HG03039 (cell line): Measurements from ENCODE around the gene MAGI2.

Experiments
- ATAC-seq: cut with Tn5 transposase; IDR thresholded peaks from one replicate; pipeline ENCODE4 v1.9.1; 2021; ENCODE audit warnings: mild to moderate bottlenecking, moderate library complexity; ENCODE audit not compliant: unreplicated experiment

The MAGI2 gene

DNA sequence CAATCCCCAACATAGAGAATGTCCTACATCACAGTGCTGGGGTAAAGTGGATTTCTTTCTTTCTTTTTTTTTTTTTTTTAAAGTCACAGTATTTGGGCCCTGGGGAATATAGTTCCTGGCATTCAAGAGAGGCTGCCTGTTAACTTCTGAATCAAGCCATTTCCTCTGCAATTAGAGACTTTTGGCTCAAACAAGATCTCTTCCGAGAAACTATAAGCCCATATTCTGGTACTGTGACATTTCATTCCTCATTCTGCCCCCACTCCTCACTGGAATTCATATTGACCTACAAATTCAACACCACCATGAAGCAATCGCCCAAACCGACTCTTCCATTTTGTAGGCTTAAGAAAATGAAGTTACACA lies 1467.5 kb downstream of the MAGI2 start:
- ATAC-seq: no peak

DNA sequence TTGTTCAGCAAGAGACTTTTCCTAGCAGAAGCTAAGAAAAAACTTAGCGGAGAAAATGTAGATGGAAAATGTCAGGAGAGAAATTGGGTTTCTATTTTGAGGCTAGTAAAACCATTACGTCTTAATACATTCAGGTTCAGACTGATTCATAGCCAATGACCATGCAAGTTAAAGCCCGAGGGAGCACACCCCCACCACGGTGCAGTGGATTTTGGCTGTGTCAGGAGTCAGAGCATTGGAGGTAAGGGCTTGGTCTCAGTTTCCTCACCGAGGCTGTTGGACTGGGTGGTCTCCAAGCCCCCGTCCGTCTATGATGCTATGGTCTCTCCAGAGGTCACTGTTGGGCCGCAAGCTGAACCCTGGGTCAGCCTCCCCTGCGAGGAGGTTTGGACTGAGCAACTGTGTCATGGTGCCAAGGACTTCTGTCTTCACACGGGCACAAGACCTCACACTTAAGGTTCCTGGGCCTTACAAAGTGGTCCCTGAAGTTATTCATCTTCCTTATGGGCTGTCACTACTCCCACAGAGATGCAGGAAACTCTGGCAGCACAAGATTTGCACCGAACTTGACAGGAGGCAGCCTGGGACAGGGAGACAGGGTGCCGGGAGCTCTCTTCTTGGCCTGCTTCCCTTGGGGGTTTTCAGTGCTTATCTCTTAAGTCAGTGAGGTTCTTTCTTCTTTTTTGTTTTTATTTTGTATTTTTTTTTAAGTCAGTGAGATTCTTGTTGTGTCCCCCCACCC lies 1468.1 kb downstream of the MAGI2 start:
- no peak for ATAC-seq

DNA sequence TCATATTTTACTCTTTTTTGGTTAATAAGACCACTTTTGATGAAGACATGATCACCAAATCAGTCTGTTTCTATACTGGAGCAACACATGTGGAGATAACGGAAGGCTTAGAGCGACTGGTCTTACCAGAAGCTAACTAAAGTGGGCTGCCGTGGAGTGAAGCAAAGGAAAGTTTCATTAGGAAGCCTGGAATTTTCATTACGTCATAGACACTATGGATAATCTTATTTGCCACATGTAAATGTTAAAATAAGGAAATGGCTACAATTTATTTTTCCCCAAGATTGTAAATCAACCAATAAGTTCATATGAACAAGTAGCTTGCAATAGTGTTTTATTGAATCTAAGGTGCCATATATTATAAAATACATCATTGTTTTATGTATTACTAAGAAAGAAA lies 1469.5 kb downstream of the MAGI2 start:
- ATAC-seq: no peak

DNA sequence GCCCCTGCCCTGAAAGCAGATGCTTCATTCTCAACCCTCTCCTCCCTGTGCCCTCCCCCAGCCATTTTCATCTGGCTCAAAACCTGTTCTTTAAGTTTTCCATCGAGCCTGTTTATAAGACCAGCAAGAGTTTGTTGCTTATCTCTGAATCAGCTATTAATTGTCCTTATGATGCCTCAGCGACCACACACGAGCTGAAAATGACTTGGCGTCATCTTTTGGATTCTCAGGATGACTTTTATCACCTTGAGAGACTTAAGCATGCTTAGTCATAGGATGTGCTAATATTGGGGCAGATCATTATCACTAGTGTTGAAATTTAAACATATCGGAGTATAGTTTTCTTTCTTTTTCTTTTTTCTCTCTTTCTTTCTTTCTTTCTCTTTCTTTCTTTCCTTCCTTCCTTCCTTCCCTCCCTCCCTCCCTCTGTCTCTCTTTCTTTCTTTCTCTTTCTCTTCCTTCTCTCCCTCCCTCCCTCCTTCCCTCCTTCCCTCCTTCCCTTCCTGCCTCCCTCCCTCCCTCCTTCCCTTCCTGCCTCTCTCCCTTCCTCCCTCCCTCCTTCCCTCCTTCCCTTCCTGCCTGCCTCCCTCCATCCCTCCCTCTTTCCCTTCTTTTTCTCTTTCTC lies 1470.4 kb downstream of the MAGI2 start:
- peak; percentile 54 for ATAC-seq

DNA sequence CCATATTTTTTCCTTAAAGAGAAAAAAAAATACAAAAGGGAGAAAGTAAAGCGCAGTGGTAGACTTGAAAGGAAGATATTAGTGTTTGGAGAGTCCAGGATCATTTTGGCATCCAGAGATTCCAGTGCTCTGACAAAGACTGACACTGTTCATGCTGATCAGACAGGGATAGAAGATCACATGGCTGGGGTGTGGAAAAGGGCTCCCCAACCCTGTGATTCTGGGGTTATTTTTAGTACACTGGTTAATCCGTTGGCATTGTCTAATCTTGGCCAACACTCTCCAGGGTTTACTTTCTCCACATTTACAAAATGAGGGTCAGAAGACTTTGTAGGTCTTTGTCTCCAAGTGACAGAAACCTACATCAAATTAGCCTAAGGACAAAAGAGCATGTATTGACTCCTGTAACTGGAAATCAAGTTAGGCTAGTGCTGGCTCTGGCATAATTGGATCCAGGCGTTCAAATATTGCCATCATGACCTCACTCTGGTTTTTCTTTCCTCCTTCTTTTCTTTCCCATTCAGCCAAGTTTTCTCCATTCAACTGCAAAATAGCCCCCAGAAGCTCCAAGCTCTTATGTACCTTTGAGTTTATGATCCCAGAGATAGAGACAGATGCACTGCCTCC lies 1473.3 kb downstream of the MAGI2 start:
- ATAC-seq: no peak

DNA sequence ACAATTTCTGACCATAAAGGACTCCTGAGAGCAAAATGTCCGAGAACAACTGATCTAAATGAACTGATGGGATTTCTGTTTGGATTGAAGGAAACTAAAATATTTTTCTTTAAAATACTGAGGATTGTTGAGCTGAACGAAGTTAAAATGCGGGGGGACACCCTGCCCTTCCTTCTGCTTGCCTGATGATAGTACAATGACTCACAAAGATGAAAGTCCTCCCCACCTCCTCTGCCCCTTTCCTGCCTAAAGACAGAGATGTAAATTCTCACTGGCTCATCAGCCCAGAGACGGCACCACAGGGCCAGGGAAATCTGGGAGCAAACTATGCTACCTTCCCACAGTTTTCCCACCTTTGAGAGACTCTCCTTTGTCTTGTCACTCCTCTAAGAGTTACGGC lies 1474.2 kb downstream of the MAGI2 start:
- no peak for ATAC-seq

DNA sequence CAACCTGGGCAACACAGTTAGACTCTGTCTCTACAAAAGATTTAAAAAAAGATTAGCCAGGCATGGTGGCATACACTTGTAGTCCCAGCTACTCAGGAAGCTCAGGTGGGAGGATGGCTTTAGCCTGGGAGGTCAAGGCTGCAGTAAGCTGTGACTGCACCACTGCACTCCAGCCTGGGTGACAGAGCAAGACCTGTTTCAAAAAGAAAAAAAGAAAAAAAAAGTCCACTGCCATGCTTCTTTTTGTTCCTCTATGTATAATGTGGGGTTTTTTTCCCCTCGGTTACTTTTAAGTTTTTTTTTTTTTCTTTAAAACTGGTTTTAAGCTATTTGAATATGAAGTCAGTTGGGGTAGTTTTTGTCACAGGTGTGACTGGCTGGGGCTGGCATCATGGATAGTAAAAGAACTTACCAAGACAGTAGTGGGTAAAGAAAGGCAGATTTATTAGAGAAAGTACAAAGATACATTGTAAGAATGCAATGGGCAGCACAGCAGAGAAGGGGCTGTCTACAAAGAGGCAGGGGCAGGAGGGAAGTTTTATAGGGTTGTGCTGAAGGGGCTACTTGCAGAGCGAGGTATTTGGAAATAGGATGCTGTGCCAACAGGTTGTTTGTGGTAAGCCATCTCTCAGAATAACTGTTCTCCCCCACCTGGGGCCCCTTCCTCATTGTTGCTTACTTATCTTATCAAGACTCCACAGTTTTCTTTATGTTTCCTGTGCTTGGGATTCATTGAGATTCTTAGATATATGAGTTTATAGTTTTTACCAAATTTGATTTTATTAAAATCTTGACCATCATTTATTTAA lies 1477.6 kb downstream of the MAGI2 start:
- no peak for ATAC-seq

DNA sequence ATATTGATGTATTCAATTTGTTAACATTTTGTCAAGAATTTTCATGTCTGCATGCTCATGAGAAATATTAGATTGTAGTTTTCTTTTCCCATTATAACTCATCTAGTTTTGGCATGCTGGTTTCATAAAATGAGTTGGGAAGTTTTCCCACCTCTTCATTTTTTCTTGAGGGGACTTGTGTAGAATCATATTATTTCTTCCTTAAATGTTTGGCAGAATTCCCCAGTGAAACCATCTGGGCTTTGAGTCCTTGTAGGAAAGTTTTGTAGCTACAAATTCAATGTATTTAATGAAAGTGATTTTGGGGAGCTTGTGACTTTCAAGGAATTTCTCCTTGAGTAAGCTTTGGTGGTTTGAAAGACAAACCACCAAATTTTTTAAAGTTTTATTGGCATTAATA lies 1481.7 kb downstream of the MAGI2 start:
- no peak for ATAC-seq

DNA sequence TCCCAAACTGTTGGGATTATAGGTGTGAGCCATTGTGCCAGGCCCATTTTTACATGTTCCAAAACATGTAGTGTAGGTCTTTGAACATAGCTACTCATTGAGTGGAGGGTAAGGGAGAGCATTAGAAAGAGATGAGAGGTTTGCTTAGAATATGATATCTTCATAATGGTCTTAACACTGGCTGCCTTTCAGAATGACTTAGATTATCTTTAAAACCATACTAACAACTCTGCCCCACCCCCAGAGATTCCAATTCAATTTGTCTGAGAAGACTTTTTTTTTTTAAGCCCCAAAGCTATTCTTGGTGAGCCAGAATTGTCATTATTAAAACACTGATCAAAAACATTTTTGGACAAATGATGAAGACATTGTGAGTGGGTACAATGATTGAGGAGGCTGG lies 1486.0 kb downstream of the MAGI2 start:
- no peak for ATAC-seq
